ENCODE measurements around the gene PLXDC2.

The PLXDC2 gene

GRCh38 chr10:20002657-20003056, 186.4 kb downstream of the PLXDC2 start:
- H3K9ac ChIP-seq (ENCODE audit: low read depth, low read length, poor library complexity, severe bottlenecking): no peak overlapping the region
- H3K79me2 ChIP-seq (ENCODE audit: insufficient read depth, low read length): no peaks in the 10 kb centered on the region
- H3K4me3 ChIP-seq (ENCODE audit: low read length, poor library complexity, severe bottlenecking): no peak overlapping the region
- H3K4me1 ChIP-seq (ENCODE audit: insufficient read depth, low read length, poor library complexity, severe bottlenecking): no peaks in the 10 kb centered on the region
- no peaks in the 10 kb centered on the region for H3K27me3 ChIP-seq (ENCODE audit: insufficient read depth, low read length, poor library complexity, severe bottlenecking)
- no peak overlapping the region for H3K4me2 ChIP-seq (ENCODE audit: low read depth, low read length, poor library complexity, severe bottlenecking)
- no peak for TF ChIP-seq CTCF (conservative IDR thresholded peaks at IDR 0.05; ENCODE audit: low read length)
- TF ChIP-seq EZH2phosphoT487 (IDR thresholded peaks at IDR 0.05; ENCODE audit: borderline replicate concordance): no peak
- no peaks in the 10 kb centered on the region for H3K9me3 ChIP-seq (ENCODE audit: insufficient read depth, low read depth, low read length)
- H3K36me3 ChIP-seq (ENCODE audit: insufficient read depth, low read length): no peaks in the 10 kb centered on the region
- no peaks in the 10 kb centered on the region for H4K20me1 ChIP-seq (ENCODE audit: insufficient read depth, low read length, poor library complexity, severe bottlenecking)
- H2AFZ ChIP-seq (ENCODE audit: low read length): no peak overlapping the region
- no peaks in the 10 kb centered on the region for H3K9me2 ChIP-seq (replicated peaks; ENCODE audit: low read depth, low read length)
- no peaks in the 10 kb centered on the region for H3F3A ChIP-seq (ENCODE audit: low read depth)

- Histone ChIP-seq H3K79me2 (ENCODE audit: insufficient read depth, low read length) (no peaks in the 10 kb centered on the region), H3K27me3 (ENCODE audit: insufficient read depth, low read length, poor library complexity, severe bottlenecking) (no peaks in the 10 kb centered on the region), H3K4me2 (ENCODE audit: low read depth, low read length, poor library complexity, severe bottlenecking) (no peak overlapping the region), H3K9ac (ENCODE audit: low read depth, low read length, poor library complexity, severe bottlenecking) (no peak overlapping the region), H3K9me2 (replicated peaks; ENCODE audit: low read depth, low read length) (no peaks in the 10 kb centered on the region), H3K36me3 (ENCODE audit: insufficient read depth, low read length) (no peaks in the 10 kb centered on the region), H3F3A (ENCODE audit: low read depth) (no peaks in the 10 kb centered on the region), H2AFZ (ENCODE audit: low read length) (no peak overlapping the region), H3K4me1 (ENCODE audit: insufficient read depth, low read length, poor library complexity, severe bottlenecking) (no peaks in the 10 kb centered on the region), H3K9me3 (ENCODE audit: insufficient read depth, low read depth, low read length) (no peaks in the 10 kb centered on the region), H3K4me3 (ENCODE audit: low read length, poor library complexity, severe bottlenecking) (no peak overlapping the region), H4K20me1 (ENCODE audit: insufficient read depth, low read length, poor library complexity, severe bottlenecking) (no peaks in the 10 kb centered on the region)
- TF ChIP-seq CTCF (conservative IDR thresholded peaks at IDR 0.05; ENCODE audit: low read length) (no peak), EZH2phosphoT487 (IDR thresholded peaks at IDR 0.05; ENCODE audit: borderline replicate concordance) (no peak)
These were observed 187.9 kb downstream of the PLXDC2 start for GRCh38 chr10:20004087-20004523.

GRCh38 chr10:20005638-20006037, 189.4 kb downstream of the PLXDC2 start:
- H3K4me1 ChIP-seq (ENCODE audit: insufficient read depth, low read length, poor library complexity, severe bottlenecking): no peaks in the 10 kb centered on the region
- no peaks in the 10 kb centered on the region for H3K79me2 ChIP-seq (ENCODE audit: insufficient read depth, low read length)
- TF ChIP-seq EZH2phosphoT487 (IDR thresholded peaks at IDR 0.05; ENCODE audit: borderline replicate concordance) (no peak), CTCF (conservative IDR thresholded peaks at IDR 0.05; ENCODE audit: low read length) (no peak)
- H3K4me3 ChIP-seq (ENCODE audit: low read length, poor library complexity, severe bottlenecking): no peak overlapping the region
- H3K9ac ChIP-seq (ENCODE audit: low read depth, low read length, poor library complexity, severe bottlenecking): no peak overlapping the region
- no peak overlapping the region for H2AFZ ChIP-seq (ENCODE audit: low read length)
- no peaks in the 10 kb centered on the region for H4K20me1 ChIP-seq (ENCODE audit: insufficient read depth, low read length, poor library complexity, severe bottlenecking)
- H3K9me3 ChIP-seq (ENCODE audit: insufficient read depth, low read depth, low read length): no peaks in the 10 kb centered on the region
- no peaks in the 10 kb centered on the region for H3K9me2 ChIP-seq (replicated peaks; ENCODE audit: low read depth, low read length)
- no peaks in the 10 kb centered on the region for H3F3A ChIP-seq (ENCODE audit: low read depth)
- H3K27me3 ChIP-seq (ENCODE audit: insufficient read depth, low read length, poor library complexity, severe bottlenecking): no peaks in the 10 kb centered on the region
- no peaks in the 10 kb centered on the region for H3K36me3 ChIP-seq (ENCODE audit: insufficient read depth, low read length)
- no peak overlapping the region for H3K4me2 ChIP-seq (ENCODE audit: low read depth, low read length, poor library complexity, severe bottlenecking)

Data from Loucy (cell line).